Endothelial cell (in vitro differentiated cells): ENCODE data around the gene TMEM45A. TPM values are rescaled to one million over a fixed set of nuclear protein-coding genes. Genes with fewer than 3 reads are reported as not detected.

Source experiments
- DNase-seq: peaks from one replicate; pipeline ENCODE4 v3.0.0; 2021; ENCODE audit warnings: low spot score
- H3K27ac Mint-ChIP-seq: one replicate; pipeline ENCODE4 v1.8.0; 2021; ENCODE audit warnings: mixed read lengths, inconsistent platforms; ENCODE audit not compliant: unreplicated experiment
- H3K27me3 Mint-ChIP-seq: one replicate; pipeline ENCODE4 v1.8.0; 2021; ENCODE audit warnings: mild to moderate bottlenecking, moderate library complexity, mixed read lengths, inconsistent platforms; ENCODE audit not compliant: unreplicated experiment
- H3K36me3 Mint-ChIP-seq: one replicate; pipeline ENCODE4 v1.8.0; 2021; ENCODE audit warnings: mild to moderate bottlenecking, low read depth, mixed read lengths, inconsistent platforms; ENCODE audit not compliant: unreplicated experiment
- H3K4me1 Mint-ChIP-seq: one replicate; pipeline ENCODE4 v1.8.0; 2021; ENCODE audit warnings: mild to moderate bottlenecking, mixed read lengths, inconsistent platforms; ENCODE audit not compliant: unreplicated experiment
- H3K4me3 Mint-ChIP-seq: one replicate; pipeline ENCODE4 v1.8.0; 2021; ENCODE audit warnings: mild to moderate bottlenecking, mixed read lengths, inconsistent platforms; ENCODE audit not compliant: unreplicated experiment
- H3K9me3 Mint-ChIP-seq: one replicate; pipeline ENCODE4 v1.8.0; 2021; ENCODE audit warnings: mixed read lengths, inconsistent platforms; ENCODE audit not compliant: unreplicated experiment
- CTCF ChIP-seq: fragments of 200-600 bp; sonication (generic); IDR thresholded peaks from one replicate; pipeline ENCODE4 v1.5.0; 2021; ENCODE audit warnings: antibody characterized with exemption; ENCODE audit not compliant: unreplicated experiment
- total RNA-seq: library from RNA; stranded (reverse); fragmentation: NEBNext Ultra II Directional; extraction: Animal tissue kit (Norgen Biotek cat#: 25700); gene quantifications from one replicate; pipeline ENCODE4 v1.2.1, GENCODE V29; 2021; ENCODE audit not compliant: unreplicated experiment

The TMEM45A gene
- total RNA-seq, 1 donor from 2014 or later: 7.6 TPM

- no peaks in the 10 kb centered on the region for H3K27me3 Mint-ChIP-seq
- peaks cover 3% of the 10 kb centered on the region for H3K36me3 Mint-ChIP-seq
- no peaks in the 10 kb centered on the region for H3K9me3 Mint-ChIP-seq
- no peak for TF ChIP-seq CTCF
- H3K4me1 Mint-ChIP-seq: no peaks in the 10 kb centered on the region
- no peak overlapping the region for H3K27ac Mint-ChIP-seq
- DNase-seq: no peak
- H3K4me3 Mint-ChIP-seq: no peak overlapping the region
Observed at GRCh38 chr3:100527347-100527735, 34.9 kb downstream of the TMEM45A start.

- Mint-ChIP-seq H3K9me3 (no peaks in the 10 kb centered on the region), H3K36me3 (no peaks in the 10 kb centered on the region), H3K27ac (no peak overlapping the region), H3K4me3 (no peak overlapping the region), H3K4me1 (no peaks in the 10 kb centered on the region), H3K27me3 (no peaks in the 10 kb centered on the region)
- no peak for DNase-seq
- no peak for TF ChIP-seq CTCF
Observed at GRCh38 chr3:100531093-100531492, 38.7 kb downstream of the TMEM45A start.

- Mint-ChIP-seq H3K9me3 (no peaks in the 10 kb centered on the region), H3K4me1 (no peaks in the 10 kb centered on the region), H3K36me3 (no peaks in the 10 kb centered on the region), H3K4me3 (no peak overlapping the region), H3K27ac (no peak overlapping the region), H3K27me3 (no peaks in the 10 kb centered on the region)
- DNase-seq: no peak
- TF ChIP-seq CTCF: no peak
Observed at GRCh38 chr3:100532411-100532810, 40.0 kb downstream of the TMEM45A start.

- peaks cover 2% of the 10 kb centered on the region for H3K27me3 Mint-ChIP-seq
- no peak for TF ChIP-seq CTCF
- H3K4me3 Mint-ChIP-seq: no peak overlapping the region
- no peaks in the 10 kb centered on the region for H3K9me3 Mint-ChIP-seq
- no peak for DNase-seq
- no peaks in the 10 kb centered on the region for H3K4me1 Mint-ChIP-seq
- H3K36me3 Mint-ChIP-seq: no peaks in the 10 kb centered on the region
- no peak overlapping the region for H3K27ac Mint-ChIP-seq
Observed at GRCh38 chr3:100533176-100533575, 40.8 kb downstream of the TMEM45A start.

GRCh38 chr3:100535610-100535943 lies 43.2 kb downstream of the TMEM45A start:
- Mint-ChIP-seq H3K27me3 (peaks cover 2% of the 10 kb centered on the region), H3K27ac (no peak overlapping the region), H3K9me3 (no peaks in the 10 kb centered on the region), H3K4me3 (no peak overlapping the region), H3K4me1 (no peaks in the 10 kb centered on the region), H3K36me3 (no peaks in the 10 kb centered on the region)
- no peak for DNase-seq
- no peak for TF ChIP-seq CTCF
